Stimulated activated naive CD8-positive, alpha-beta T cell treated with anti-CD3 and anti-CD28 coated beads, Interleukin-15, amount 100 ng/mL, for 72 hours (primary cell): Measurements from ENCODE around the gene NBPF12.
A peak's percentile ranks its signal among the peaks of the same experiment; 100 is the strongest.
"Not testable (repeated sequence)": the region's sequence is repeated elsewhere in the genome, so short reads cannot be mapped to it uniquely, and the experiment has no call there.

Source experiments
- ATAC-seq: fragments of 150-1000 bp; cut with Tn5 transposase; 2 replicates; pipeline ENCODE4 v1.10.0; 2021; ENCODE audit warnings: mild to moderate bottlenecking, moderate library complexity
- DNase-seq, 2 donors: peaks; one replicate each; pipeline ENCODE4 v3.0.0; 2021 to 2022
- H3K27ac Mint-ChIP-seq, 2 donors: one replicate each; pipeline ENCODE4 v1.8.0; 2022; ENCODE audit warnings: mild to moderate bottlenecking in 2 of 2, mixed read lengths in 2 of 2, moderate library complexity in 2 of 2
- H3K27me3 Mint-ChIP-seq: one replicate; pipeline ENCODE4 v1.8.0; 2022; ENCODE audit warnings: mixed read lengths
- H3K4me1 Mint-ChIP-seq: one replicate; pipeline ENCODE4 v1.8.0; 2022; ENCODE audit warnings: mild to moderate bottlenecking, mixed read lengths
- H3K4me3 Mint-ChIP-seq, 2 donors: one replicate each; pipeline ENCODE4 v1.8.0; 2022; ENCODE audit warnings: mild to moderate bottlenecking in 2 of 2, mixed read lengths in 2 of 2, moderate library complexity in 1 of 2
- H3K9me3 Mint-ChIP-seq, 2 donors: one replicate each; pipeline ENCODE4 v1.8.0; 2022; ENCODE audit warnings: mixed read lengths in 2 of 2

Gene NBPF12

GRCh38 chr1:146943342-146943886, 5.3 kb downstream of the NBPF12 start:
- not testable (repeated sequence) for H3K27ac Mint-ChIP-seq, ATAC-seq, H3K27me3 Mint-ChIP-seq, H3K4me1 Mint-ChIP-seq, H3K4me3 Mint-ChIP-seq, DNase-seq, H3K9me3 Mint-ChIP-seq

DNA sequence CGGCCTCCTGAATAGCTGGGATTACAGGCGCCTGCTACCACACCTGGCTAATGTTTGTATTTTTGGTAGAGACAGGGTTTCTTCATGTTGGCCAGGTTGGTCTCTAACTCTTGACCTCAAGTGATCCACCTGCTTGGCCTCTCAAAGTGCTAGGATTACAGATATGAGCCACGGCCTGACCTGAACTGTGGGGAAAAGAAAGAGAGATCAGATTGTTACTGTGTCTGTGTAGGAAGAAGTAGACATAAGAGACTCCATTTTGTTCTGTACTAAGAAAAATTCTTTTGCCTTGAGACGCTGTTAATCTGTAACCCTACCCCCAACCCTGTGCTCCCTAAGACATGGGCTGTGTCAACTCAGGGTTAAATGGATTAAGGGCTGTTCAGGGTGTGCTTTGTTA, 10.0 kb downstream of the NBPF12 start:
- not testable (repeated sequence) for ATAC-seq, H3K4me3 Mint-ChIP-seq, DNase-seq, H3K27me3 Mint-ChIP-seq, H3K4me1 Mint-ChIP-seq, H3K9me3 Mint-ChIP-seq, H3K27ac Mint-ChIP-seq

DNA sequence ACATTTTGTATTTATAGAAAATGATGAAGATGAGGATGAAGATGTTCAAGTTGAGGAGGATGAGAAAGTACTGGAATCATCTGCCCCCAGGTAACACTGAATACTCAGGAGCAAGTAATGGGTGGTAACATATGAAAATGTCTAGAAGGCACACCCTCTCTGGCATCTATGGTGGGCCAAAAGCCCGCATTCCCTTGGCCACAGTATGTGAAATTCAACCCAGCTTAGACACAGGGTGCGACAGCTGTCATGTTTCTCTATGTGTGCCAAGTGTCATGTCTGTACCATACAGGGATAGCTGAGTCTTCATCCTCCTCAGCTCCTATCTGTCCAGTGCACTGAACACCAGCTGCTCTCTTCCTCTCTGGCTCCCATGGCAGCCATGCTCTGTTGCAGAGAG, 26.2 kb downstream of the NBPF12 start:
- H3K27ac Mint-ChIP-seq, H3K27me3 Mint-ChIP-seq, H3K9me3 Mint-ChIP-seq, H3K4me3 Mint-ChIP-seq, H3K4me1 Mint-ChIP-seq, DNase-seq, ATAC-seq: not testable (repeated sequence)

GRCh38 chr1:146966351-146966750, 28.2 kb downstream of the NBPF12 start:
- H3K27ac Mint-ChIP-seq, H3K4me3 Mint-ChIP-seq, DNase-seq, ATAC-seq, H3K4me1 Mint-ChIP-seq, H3K27me3 Mint-ChIP-seq, H3K9me3 Mint-ChIP-seq: not testable (repeated sequence)

DNA sequence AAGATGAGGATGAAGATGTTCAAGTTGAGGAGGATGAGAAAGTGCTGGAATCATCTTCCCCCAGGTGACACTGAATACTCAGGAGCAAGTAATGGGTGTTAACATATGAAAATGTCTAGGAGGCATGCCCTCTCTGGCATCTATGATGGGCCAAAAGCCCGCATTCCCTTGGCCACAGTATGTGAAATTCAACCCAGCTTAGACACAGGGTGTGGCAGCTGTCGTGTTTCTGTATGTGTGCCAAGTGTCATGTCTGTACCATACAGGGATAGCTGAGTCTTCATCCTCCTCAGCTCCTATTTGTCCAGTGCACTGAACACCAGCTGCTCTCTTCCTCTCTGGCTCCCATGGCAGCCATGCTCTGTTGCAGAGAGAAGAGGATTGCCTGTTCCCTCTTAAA, 32.5 kb downstream of the NBPF12 start:
- H3K9me3 Mint-ChIP-seq, ATAC-seq, H3K27ac Mint-ChIP-seq, H3K4me1 Mint-ChIP-seq, DNase-seq, H3K4me3 Mint-ChIP-seq, H3K27me3 Mint-ChIP-seq: not testable (repeated sequence)

DNA sequence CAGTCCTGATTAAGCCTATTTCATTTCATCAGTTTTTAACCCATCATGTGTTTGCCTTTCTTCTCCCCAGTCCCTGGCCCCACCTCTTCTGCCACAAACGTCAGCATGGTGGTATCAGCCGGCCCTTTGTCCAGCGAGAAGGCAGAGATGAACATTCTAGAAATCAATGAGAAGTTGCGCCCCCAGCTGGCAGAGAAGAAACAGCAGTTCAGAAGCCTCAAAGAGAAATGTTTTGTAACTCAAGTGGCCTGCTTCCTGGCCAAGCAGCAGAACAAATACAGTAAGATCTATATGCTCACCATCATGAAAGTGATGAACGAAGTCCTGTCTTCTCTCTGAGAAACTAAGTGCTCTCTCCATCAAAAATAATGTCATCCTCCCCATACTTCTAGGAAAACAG, 34.6 kb downstream of the NBPF12 start:
- not testable (repeated sequence) for H3K4me1 Mint-ChIP-seq, H3K27me3 Mint-ChIP-seq, H3K27ac Mint-ChIP-seq, H3K9me3 Mint-ChIP-seq, DNase-seq, ATAC-seq, H3K4me3 Mint-ChIP-seq

GRCh38 chr1:146985855-146986254, 47.7 kb downstream of the NBPF12 start:
- H3K4me3 Mint-ChIP-seq, H3K9me3 Mint-ChIP-seq, H3K27ac Mint-ChIP-seq, H3K27me3 Mint-ChIP-seq, DNase-seq, ATAC-seq, H3K4me1 Mint-ChIP-seq: not testable (repeated sequence)

- not testable (repeated sequence) for ATAC-seq, H3K4me3 Mint-ChIP-seq, H3K9me3 Mint-ChIP-seq, DNase-seq, H3K4me1 Mint-ChIP-seq, H3K27ac Mint-ChIP-seq, H3K27me3 Mint-ChIP-seq
Observed at GRCh38 chr1:146986450-146986849, 48.3 kb downstream of the NBPF12 start.

- H3K27ac Mint-ChIP-seq, result peak overlapping the region in 1 of 2 donors; percentile 22
- not testable (repeated sequence) for H3K27me3 Mint-ChIP-seq, H3K4me1 Mint-ChIP-seq, H3K9me3 Mint-ChIP-seq, H3K4me3 Mint-ChIP-seq, DNase-seq, ATAC-seq
Observed at GRCh38 chr1:146987502-146987901, 49.4 kb downstream of the NBPF12 start.

GRCh38 chr1:146989455-146989854, 51.3 kb downstream of the NBPF12 start:
- H3K27me3 Mint-ChIP-seq, H3K4me1 Mint-ChIP-seq, H3K4me3 Mint-ChIP-seq, H3K9me3 Mint-ChIP-seq, DNase-seq, ATAC-seq: not testable (repeated sequence)
- peak overlapping the region in 1 of 2 donors; percentile 13 for H3K27ac Mint-ChIP-seq

DNA sequence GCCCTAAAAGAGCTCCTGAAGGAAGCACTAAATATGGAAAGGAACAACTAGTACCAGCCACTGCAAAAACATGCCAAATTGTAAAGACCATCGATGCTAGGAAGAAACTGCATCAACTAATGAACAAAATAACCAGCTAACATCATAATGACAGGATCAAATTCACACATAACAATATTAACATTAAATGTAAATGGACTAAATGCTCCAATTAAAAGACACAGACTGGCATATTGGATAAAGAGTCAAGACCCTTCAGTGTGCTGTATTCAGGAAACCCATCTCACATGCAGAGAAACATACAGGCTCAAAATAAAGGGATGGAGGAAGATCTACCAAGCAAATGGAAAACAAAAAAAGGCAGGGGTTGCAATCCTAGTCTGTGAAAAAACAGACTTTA, 70.4 kb downstream of the NBPF12 start:
- not testable (repeated sequence) for H3K27ac Mint-ChIP-seq, ATAC-seq, H3K4me1 Mint-ChIP-seq, DNase-seq, H3K4me3 Mint-ChIP-seq
- Mint-ChIP-seq H3K27me3 (peaks cover 17% of the 10 kb centered on the region), H3K9me3 (peaks cover 10 to 25% of the 10 kb centered on the region in 2 donors)

DNA sequence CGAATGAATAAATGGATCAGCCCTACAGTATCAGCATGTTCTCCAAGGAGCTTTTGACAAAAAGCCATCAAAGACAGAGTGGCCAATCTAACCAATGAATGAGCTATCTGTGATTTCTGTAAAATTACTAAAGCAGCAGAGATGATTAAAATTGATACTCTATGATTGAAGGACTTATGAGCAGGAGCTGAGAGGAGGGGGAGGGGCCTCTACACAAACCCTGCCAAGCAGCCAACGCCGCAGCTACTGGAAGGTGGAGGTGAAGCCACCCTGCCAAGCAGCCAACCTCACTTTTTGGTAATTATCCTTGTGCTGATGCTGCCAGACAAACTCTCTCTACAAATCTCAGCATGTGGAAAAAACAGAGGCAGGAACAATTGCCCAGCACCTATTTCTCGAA, 88.9 kb downstream of the NBPF12 start:
- not testable (repeated sequence) for ATAC-seq, DNase-seq, H3K27ac Mint-ChIP-seq, H3K9me3 Mint-ChIP-seq, H3K4me3 Mint-ChIP-seq
- H3K4me1 Mint-ChIP-seq, result peaks cover 14% of the 10 kb centered on the region
- peaks cover 26% of the 10 kb centered on the region for H3K27me3 Mint-ChIP-seq

DNA sequence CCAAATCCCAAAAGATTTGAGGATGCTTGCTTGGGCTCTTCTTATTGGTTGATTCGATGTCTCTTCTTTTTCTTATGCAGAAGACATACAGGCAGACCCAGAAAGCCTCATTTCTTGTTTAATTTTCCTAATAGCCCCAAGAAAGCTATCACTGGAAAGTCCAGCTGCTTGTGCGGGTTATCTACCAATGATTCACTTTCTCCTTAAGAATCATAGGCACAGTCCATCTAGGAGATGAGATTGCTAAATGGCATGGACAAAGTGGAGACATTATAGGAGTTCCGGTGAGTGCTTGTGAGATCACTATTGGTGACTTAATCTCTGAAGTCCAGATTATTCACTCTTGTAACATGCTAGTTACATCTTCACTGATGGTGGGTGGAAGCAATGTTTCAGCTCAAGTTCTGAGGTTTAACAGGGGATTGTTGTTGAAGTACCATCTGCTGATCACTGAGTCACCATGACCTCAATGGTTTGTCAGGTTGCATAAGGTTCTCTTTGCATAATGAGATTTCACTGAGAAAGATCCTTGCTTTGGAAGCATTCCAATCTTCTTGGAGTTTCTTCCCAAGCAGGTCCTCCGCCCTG, 92.0 kb downstream of the NBPF12 start:
- Mint-ChIP-seq H3K27me3 (peaks cover 31% of the 10 kb centered on the region), H3K27ac (peak overlapping the region; percentile 79 to 83), H3K4me3 (peak overlapping the region in 1 of 2 donors; percentile 27), H3K4me1 (peaks cover 19% of the 10 kb centered on the region)
- DNase-seq, result peak in 1 of 2 donors; percentile 27
- H3K9me3 Mint-ChIP-seq, result not testable (repeated sequence)
- ATAC-seq, result peak; percentile 98

- Mint-ChIP-seq H3K27ac (peak overlapping the region in 1 of 2 donors; percentile 13), H3K4me1 (peaks cover 18% of the 10 kb centered on the region), H3K27me3 (peaks cover 3% of the 10 kb centered on the region), H3K9me3 (peaks cover 0 to 1% of the 10 kb centered on the region in 2 donors), H3K4me3 (no peak overlapping the region)
- no peak for DNase-seq
- ATAC-seq, result no peak
Observed at GRCh38 chr1:147039916-147040315, 101.8 kb downstream of the NBPF12 start.

- not testable (repeated sequence) for H3K9me3 Mint-ChIP-seq, DNase-seq, ATAC-seq, H3K27me3 Mint-ChIP-seq
- Mint-ChIP-seq H3K4me1 (peaks cover 42% of the 10 kb centered on the region), H3K4me3 (peak overlapping the region in 1 of 2 donors; percentile 37), H3K27ac (peak overlapping the region in 1 of 2 donors; percentile 88)
Observed at GRCh38 chr1:147042891-147043290, 104.8 kb downstream of the NBPF12 start.

GRCh38 chr1:147044511-147044910, 106.4 kb downstream of the NBPF12 start:
- H3K27me3 Mint-ChIP-seq, DNase-seq, H3K27ac Mint-ChIP-seq, ATAC-seq, H3K4me3 Mint-ChIP-seq, H3K9me3 Mint-ChIP-seq: not testable (repeated sequence)
- H3K4me1 Mint-ChIP-seq, result peaks cover 51% of the 10 kb centered on the region
